HG02840 (cell line): ENCODE measurements around the gene CBFA2T2.
"Not testable (repeated sequence)": the region's sequence is repeated elsewhere in the genome, so short reads cannot be mapped to it uniquely, and the experiment has no call there.

Source experiments
- ATAC-seq: cut with Tn5 transposase; IDR thresholded peaks from one replicate; pipeline ENCODE4 v1.9.1; 2021; ENCODE audit warnings: mild to moderate bottlenecking, moderate library complexity, moderate number of reproducible peaks; ENCODE audit not compliant: unreplicated experiment, low FRiP score

Gene CBFA2T2

GRCh38 chr20:33568868-33569801 is 79.2 kb downstream of the CBFA2T2 start:
- no peak for ATAC-seq

DNA sequence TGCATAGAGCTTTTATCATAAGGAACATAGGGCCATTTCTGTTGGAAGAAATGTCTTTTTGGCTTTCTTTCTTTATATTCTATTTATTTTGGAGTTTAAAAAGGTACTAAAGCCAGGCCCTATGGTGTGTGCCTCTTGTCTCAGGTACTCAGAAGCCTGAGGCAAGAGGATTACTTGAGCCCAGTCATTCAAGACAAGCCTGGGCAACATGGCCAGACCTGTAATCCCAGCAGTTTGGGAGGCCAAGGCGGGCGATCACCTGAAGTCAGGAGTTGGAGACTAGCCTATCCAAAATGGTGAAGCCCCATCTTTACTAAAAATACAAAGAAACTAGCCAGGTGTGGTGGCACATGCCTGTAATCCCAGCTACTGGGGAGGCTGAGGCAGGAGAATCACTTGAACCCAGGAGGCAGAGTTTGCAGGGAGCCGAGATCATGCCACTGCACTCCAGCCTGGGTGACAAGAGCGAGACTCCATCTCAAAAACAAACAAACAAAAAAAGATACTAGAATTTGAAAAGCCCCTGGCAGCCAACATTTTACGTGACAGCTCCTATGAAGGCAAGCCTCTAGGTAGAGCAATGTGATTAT is 80.0 kb downstream of the CBFA2T2 start:
- no peak for ATAC-seq

DNA sequence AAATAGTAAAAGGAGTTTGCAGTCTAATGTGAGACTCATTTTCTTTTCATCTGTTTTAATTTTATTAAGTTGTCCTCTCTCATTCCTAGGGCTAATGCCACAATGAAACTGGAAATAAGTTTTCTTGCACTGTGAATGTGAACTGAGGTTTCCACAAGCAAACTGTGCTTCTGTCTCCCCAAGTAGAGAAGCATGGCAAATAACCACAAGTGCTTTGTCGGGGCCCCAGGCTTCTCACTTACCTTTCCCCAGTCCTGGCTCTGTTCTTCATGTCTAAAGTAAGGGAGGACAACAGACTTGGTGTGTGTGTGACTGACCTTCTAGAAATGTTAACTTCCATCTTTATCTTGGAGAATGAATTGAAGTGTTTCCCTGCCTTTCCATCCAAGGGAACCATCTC is 80.8 kb downstream of the CBFA2T2 start:
- ATAC-seq, result no peak

GRCh38 chr20:33573268-33573667 is 83.4 kb downstream of the CBFA2T2 start:
- not testable (repeated sequence) for ATAC-seq

GRCh38 chr20:33575282-33575681 is 85.4 kb downstream of the CBFA2T2 start:
- no peak for ATAC-seq

DNA sequence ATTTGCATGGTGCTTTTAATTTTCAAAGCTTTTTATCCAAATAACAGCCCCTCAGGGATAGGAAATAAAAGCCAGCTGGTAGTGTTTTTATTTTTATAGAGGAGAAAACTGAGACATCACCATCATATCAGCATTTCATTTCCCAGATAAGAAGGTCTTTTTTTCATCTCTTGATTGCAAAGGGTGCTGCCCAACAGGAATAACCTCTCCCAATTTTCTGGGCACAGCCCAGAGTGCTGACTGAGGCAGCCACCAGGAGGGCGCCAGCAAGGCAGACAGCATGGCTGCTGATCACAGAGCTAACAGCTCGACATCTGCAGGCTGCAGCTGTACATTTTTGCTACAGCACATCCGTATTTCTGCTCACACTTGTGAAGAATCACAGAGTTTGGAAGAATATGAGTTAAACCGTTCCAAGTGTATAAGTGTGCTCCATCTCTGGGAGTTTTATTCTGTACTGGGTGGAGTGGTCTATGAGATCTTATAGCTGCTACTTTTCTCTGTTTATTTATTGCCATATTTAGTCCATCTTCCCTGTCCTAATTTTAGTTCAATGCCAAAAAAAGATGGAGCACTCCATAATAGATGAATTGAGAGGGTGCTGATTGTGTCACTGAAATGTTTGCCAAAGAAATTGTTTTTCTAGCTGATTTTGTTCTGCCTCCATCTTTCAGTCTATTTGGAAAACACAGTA is 86.7 kb downstream of the CBFA2T2 start:
- no peak for ATAC-seq

GRCh38 chr20:33578510-33578909 is 88.6 kb downstream of the CBFA2T2 start:
- ATAC-seq, result no peak

GRCh38 chr20:33583143-33583542 is 93.2 kb downstream of the CBFA2T2 start:
- ATAC-seq, result no peak

GRCh38 chr20:33584976-33585375 is 95.1 kb downstream of the CBFA2T2 start:
- ATAC-seq, result no peak

GRCh38 chr20:33585413-33585812 is 95.5 kb downstream of the CBFA2T2 start:
- ATAC-seq, result no peak

DNA sequence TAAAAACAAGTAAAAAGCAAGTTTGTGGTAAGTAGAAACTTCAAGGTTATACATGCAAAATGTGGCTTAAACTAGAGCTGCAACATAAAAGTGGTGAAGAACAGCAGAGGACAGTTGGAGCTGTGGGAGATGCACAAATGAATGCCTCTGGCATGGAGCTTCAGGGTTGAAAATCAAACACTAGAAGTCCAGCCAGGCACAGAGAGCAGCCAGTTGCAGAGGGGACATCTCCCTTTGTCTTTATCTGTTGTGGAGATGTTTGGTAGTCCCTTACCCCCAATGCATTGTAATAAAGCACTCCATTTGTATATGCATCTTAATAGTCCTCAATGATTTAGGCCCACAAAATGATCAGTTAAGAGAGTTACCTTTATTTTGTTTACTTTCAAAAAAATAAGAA is 99.2 kb downstream of the CBFA2T2 start:
- ATAC-seq, result no peak

DNA sequence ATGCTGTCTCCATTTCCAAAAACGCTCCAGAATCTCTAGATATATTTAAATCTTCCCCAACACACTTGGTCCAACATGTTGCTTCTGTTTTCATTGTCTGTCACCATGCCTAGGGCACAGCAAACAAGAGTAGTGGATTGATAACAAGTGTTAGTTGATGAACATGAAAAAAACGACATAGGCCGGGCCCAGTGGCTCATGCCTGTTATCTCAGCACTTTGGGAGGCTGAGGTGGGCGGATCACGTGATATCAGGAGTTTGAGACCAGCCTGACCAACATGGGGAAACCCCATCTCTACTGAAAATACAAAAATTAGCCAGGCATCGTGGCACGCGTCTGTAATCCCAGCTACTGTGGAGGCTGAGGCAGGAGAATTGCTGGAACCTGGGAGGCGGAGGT is 102.0 kb downstream of the CBFA2T2 start:
- ATAC-seq, result not testable (repeated sequence)

DNA sequence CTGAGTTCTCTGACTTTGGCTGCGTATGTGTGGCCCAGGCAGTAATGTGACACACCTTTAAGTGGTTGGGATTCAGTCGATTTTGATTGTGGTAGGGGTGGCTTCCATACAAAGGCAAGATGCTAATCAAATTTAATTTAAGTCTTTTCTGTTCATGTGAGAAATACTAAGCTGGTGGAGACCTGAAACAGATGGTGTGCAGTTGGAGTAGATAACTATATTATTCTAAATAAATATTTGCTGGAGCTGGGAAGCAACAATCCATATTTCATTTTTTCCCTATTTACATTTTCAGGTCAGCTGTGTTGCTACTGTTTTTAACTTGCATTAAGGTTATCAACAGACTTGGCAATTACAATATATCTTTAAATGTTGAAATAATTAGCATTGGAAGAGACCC is 104.8 kb downstream of the CBFA2T2 start:
- no peak for ATAC-seq

DNA sequence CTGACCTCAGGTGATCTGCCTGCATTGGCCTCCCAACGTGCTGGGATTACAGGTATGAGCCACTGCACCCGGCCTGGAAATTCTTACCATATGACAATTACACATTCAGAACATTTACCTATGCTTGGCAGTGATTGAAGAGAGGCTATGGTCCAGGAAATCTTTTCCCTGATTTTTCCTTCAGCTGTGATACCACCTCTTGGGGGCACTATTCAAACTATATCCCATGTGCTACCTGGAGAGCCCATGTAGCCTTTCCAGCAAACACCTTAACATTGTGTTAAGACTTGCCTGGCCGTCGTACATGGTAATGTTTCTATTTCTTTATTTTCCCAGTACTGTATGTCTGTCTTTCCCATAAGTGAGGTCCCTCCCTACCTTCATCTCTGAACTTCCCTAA is 110.5 kb downstream of the CBFA2T2 start:
- ATAC-seq, result no peak

DNA sequence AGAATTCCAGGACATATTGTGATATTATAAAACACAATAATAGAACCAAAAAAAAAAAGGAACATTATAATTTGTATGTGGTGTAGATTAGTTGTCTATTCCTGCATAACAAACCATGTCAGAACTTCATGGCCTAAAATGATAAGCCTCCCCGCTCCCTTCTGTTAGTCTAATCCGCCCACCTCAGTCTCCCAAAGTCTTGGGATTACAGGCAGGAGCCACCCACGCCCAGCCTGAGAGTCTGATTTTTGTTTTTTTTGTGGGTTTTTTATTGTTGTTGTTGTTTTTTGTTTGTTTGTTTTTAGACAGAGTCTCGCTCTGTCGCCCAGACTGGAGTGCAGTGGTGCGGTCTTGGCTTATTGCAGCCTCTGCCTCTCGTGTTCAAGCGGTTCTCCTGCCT is 111.1 kb downstream of the CBFA2T2 start:
- ATAC-seq, result no peak

GRCh38 chr20:33601861-33602260 is 112.0 kb downstream of the CBFA2T2 start:
- ATAC-seq, result no peak

DNA sequence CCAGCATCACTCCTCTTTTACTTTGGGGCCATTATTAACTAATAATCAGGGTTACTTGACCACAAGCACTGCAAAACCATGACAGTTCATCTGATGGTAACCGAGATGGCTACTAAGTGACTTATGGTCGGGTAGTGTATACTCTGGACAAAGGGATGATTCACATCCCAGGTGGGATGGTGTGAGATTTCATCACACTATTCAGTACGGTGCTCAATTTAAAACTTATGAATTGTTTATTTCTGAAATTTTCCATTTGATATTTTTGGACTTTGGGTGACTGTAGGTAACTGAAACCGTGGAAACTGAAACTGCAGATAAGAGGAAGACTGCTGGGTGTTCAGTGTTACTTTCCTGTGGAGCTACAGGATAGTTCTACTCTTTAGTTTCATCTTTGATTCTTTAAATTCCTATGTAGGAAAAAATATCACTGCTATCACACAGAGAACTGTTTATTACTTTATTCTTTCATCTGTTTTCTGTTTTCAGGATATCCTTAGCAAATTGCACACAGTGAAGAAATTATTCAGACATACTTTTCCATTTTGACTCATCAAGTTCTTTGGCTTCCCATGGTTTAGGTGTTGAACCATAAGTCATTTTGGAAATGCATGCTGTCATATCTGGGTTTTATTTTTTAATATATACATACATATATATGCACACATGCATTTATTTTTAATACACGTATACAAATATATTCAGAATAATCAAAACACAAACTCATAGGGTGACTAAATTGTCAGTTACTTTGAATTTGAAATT is 113.1 kb downstream of the CBFA2T2 start:
- no peak for ATAC-seq

DNA sequence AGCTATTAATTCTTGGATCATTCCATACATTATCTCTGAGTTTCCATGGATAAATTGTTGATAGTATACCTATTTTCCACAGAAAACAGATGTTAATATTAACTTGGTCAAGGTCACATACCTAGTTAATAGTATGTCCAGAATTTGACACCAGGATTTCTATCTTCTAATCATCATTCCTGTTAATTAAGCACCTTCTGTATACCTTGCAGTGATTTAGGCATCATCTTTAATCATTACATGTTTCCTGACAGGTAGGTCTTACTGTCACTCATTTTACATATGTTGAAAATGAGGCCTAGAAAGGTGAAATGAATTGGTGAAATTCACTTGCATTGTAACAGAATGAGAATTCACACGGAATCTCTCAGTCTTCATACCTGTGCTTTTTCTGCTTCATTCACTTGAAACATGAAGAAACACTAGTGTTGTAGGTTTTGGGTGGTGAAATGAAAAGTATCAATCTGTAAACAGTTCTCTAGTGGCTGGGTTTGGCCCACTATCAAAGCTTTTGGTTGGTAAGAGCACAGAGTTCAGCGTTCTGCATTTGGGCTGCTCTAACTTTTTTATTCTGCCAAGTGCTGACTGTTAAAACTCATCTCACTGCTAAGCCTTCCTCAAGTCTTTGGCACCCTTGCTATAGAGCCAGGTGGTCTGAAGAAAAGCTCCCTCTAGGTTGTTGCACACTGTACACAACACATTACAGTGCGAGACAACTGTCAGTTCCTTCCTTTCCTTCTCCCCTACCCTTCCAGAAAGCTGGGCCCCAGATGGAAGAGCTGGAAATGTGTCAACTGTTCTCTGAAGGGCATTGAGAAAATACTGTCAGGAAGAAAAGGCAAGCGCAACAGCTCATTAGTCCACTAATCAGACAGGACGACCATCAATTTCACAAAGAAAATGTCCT is 114.4 kb downstream of the CBFA2T2 start:
- no peak for ATAC-seq

GRCh38 chr20:33604991-33605370 is 115.1 kb downstream of the CBFA2T2 start:
- ATAC-seq, result no peak
